ENCODE measurements around the gene SORD. TPM values are rescaled to one million over a fixed set of nuclear protein-coding genes. Genes with fewer than 3 reads are reported as not detected.

SORD gene
- total RNA-seq, 3 donors from 2014 or later = 3.7 to 31.8 (median 12.9) TPM

GRCh38 chr15:45120081-45120972, 97.3 kb downstream of the SORD start:
- Histone ChIP-seq H3K27me3 (peaks cover 0 to 26% of the 10 kb centered on the region in 2 donors), H3K36me3 (no peaks in the 10 kb centered on the region), H3K4me1 (peaks cover 7 to 8% of the 10 kb centered on the region in 2 donors), H3K27ac (no peak overlapping the region), H3K9me3 (no peaks in the 10 kb centered on the region), H3K4me3 (no peak overlapping the region)
- intact Hi-C loops (cut with DNase I; ENCODE audit: low total_unique reads) = no loop called here
- no peak for DNase-seq (ENCODE audit: low spot score in 2 of 2)
- TF ChIP-seq POLR2AphosphoS5 (IDR thresholded peaks at IDR 0.05) (no peak), POLR2A (IDR thresholded peaks at IDR 0.05) (no peak)

- no peak overlapping the region for H3K27ac ChIP-seq
- no peak for DNase-seq (ENCODE audit: low spot score in 2 of 2)
- H3K9me3 ChIP-seq = no peaks in the 10 kb centered on the region
- H3K4me3 ChIP-seq = no peak overlapping the region
- H3K4me1 ChIP-seq = peaks cover 7 to 8% of the 10 kb centered on the region in 2 donors
- H3K27me3 ChIP-seq = peaks cover 0 to 19% of the 10 kb centered on the region in 2 donors
- intact Hi-C loops (cut with DNase I; ENCODE audit: low total_unique reads) = no loop called here
- TF ChIP-seq POLR2AphosphoS5 (IDR thresholded peaks at IDR 0.05) = no peak
- no peak for TF ChIP-seq CTCF (IDR thresholded peaks at IDR 0.05)
- no peak for TF ChIP-seq POLR2A (IDR thresholded peaks at IDR 0.05)
- H3K36me3 ChIP-seq = no peaks in the 10 kb centered on the region
Observed at GRCh38 chr15:45121020-45121419, 98.0 kb downstream of the SORD start.

- H3K9me3 ChIP-seq = no peaks in the 10 kb centered on the region
- TF ChIP-seq POLR2AphosphoS5 (IDR thresholded peaks at IDR 0.05) (no peak), CTCF (IDR thresholded peaks at IDR 0.05) (no peak), POLR2A (IDR thresholded peaks at IDR 0.05) (no peak)
- intact Hi-C loops (cut with DNase I; ENCODE audit: low total_unique reads) = no loop called here
- H3K4me1 ChIP-seq = peaks cover 3 to 4% of the 10 kb centered on the region in 2 donors
- no peaks in the 10 kb centered on the region for H3K36me3 ChIP-seq
- no peak overlapping the region for H3K4me3 ChIP-seq
- DNase-seq (ENCODE audit: low spot score in 2 of 2) = no peak
- peaks cover 0 to 10% of the 10 kb centered on the region in 2 donors for H3K27me3 ChIP-seq
- no peak overlapping the region for H3K27ac ChIP-seq
Observed at GRCh38 chr15:45121706-45122417, 98.9 kb downstream of the SORD start.

- no peak for DNase-seq (ENCODE audit: low spot score in 2 of 2)
- Histone ChIP-seq H3K9me3 (no peaks in the 10 kb centered on the region), H3K27me3 (peaks cover 0 to 2% of the 10 kb centered on the region in 2 donors), H3K4me3 (no peak overlapping the region), H3K27ac (no peak overlapping the region), H3K36me3 (no peaks in the 10 kb centered on the region), H3K4me1 (no peaks in the 10 kb centered on the region)
- intact Hi-C loops (cut with DNase I; ENCODE audit: low total_unique reads) = no loop called here
- TF ChIP-seq POLR2AphosphoS5 (IDR thresholded peaks at IDR 0.05) (no peak), POLR2A (IDR thresholded peaks at IDR 0.05) (no peak), CTCF (IDR thresholded peaks at IDR 0.05) (no peak)
Observed at GRCh38 chr15:45122719-45123118, 99.7 kb downstream of the SORD start.

GRCh38 chr15:45123397-45123796, 100.4 kb downstream of the SORD start:
- Histone ChIP-seq H3K36me3 (no peaks in the 10 kb centered on the region), H3K4me3 (no peak overlapping the region), H3K27me3 (peaks cover 0 to 2% of the 10 kb centered on the region in 2 donors), H3K4me1 (no peaks in the 10 kb centered on the region), H3K27ac (no peak overlapping the region), H3K9me3 (no peaks in the 10 kb centered on the region)
- intact Hi-C loops (cut with DNase I; ENCODE audit: low total_unique reads) = no loop called here
- TF ChIP-seq POLR2AphosphoS5 (IDR thresholded peaks at IDR 0.05) = no peak
- no peak for TF ChIP-seq CTCF (IDR thresholded peaks at IDR 0.05)
- no peak for TF ChIP-seq POLR2A (IDR thresholded peaks at IDR 0.05)
- no peak for DNase-seq (ENCODE audit: low spot score in 2 of 2)
